H7 (cell line): ENCODE measurements around the gene F2RL3. TPM values are rescaled to one million over a fixed set of nuclear protein-coding genes. Genes with fewer than 3 reads are reported as not detected.
"Not testable (repeated sequence)": the region's sequence is repeated elsewhere in the genome, so short reads cannot be mapped to it uniquely, and the experiment has no call there.

ENCODE experiments used
- DNase-seq: peaks from one replicate; pipeline ENCODE4 v3.0.0; 2012
- H3K27me3 ChIP-seq: 2 replicates; pipeline ENCODE4 v1.6.0; 2011; ENCODE audit warnings: mild to moderate bottlenecking, low read length; ENCODE audit not compliant: control insufficient read depth, insufficient read depth
- H3K36me3 ChIP-seq: replicated peaks from 2 replicates; pipeline ENCODE4 v1.5.1; 2011; ENCODE audit warnings: low read length; ENCODE audit not compliant: control insufficient read depth, insufficient read depth
- H3K4me3 ChIP-seq: 2 replicates; pipeline ENCODE4 v1.5.1; 2011; ENCODE audit warnings: low read depth, mild to moderate bottlenecking, control low read depth, low read length, moderate library complexity; ENCODE audit not compliant: insufficient read depth
- total RNA-seq: library from RNA; depleted of rRNA; stranded (reverse); fragments of >200 nt; shearing (Covaris generic); gene quantifications from 2 replicates; pipeline ENCODE4 v1.2.3, GENCODE V29; 2014

Gene F2RL3
- total RNA-seq, 1 experiment from 2014 or later: not detected

GRCh38 chr19:16868423-16869130, 20.2 kb upstream of the F2RL3 start:
- DNase-seq: no peak
- H3K27me3 ChIP-seq: no peaks in the 10 kb centered on the region
- H3K36me3 ChIP-seq: peaks cover 48% of the 10 kb centered on the region
- no peak overlapping the region for H3K4me3 ChIP-seq

GRCh38 chr19:16869331-16869972, 19.3 kb upstream of the F2RL3 start:
- no peak for DNase-seq
- Histone ChIP-seq H3K4me3 (no peak overlapping the region), H3K36me3 (peaks cover 48% of the 10 kb centered on the region)

GRCh38 chr19:16871871-16872270, 16.9 kb upstream of the F2RL3 start:
- no peak overlapping the region for H3K4me3 ChIP-seq
- no peak for DNase-seq
- peaks cover 36% of the 10 kb centered on the region for H3K36me3 ChIP-seq
- H3K27me3 ChIP-seq: no peaks in the 10 kb centered on the region

More at GRCh38 chr19:16869331-16869972, 19.3 kb upstream of the F2RL3 start:
- no peaks in the 10 kb centered on the region for H3K27me3 ChIP-seq

DNA sequence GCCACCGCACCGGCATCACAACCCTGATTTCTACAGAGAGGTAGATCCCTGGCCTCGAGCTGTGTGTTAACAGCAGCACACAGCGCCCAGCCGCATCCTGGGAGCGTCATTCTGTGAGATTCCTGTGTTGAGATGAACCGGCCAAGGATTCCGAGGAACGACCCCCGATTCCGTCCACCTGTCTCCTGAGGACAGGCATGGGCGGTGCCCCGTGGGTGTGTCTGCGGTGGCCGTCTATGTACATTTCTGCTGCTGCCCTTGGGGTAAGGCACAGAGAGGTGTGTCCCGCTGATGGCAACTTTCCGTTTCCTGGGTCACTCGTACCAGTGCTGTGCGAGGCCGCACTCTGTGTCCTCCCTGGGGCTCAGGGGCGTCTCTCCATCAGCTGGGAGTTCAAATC, 16.1 kb upstream of the F2RL3 start:
- no peaks in the 10 kb centered on the region for H3K27me3 ChIP-seq
- H3K4me3 ChIP-seq: no peak overlapping the region
- DNase-seq: no peak
- H3K36me3 ChIP-seq: peaks cover 38% of the 10 kb centered on the region

DNA sequence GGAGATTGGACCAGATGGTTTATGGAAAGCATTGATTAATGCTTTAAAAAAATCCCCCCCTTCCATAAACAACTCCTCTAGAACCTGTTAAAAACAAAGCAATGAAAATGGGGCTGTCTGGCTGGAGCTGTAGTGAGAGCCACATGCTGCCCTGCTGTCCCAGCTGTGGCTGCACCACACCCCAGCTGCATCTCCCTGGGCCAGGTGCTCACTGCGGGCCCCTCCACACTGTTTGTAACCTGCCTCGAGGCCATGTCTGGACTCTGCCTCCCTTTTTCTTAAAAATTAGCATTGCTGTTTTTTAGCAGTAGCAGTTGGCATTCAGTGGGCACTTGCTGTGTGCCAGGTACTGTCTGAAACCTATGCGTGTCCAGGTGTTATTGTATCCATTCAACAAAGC, 15.2 kb upstream of the F2RL3 start:
- DNase-seq: no peak
- Histone ChIP-seq H3K4me3 (no peak overlapping the region), H3K36me3 (peaks cover 35% of the 10 kb centered on the region), H3K27me3 (no peaks in the 10 kb centered on the region)

- Histone ChIP-seq H3K27me3 (no peaks in the 10 kb centered on the region), H3K36me3 (peaks cover 36% of the 10 kb centered on the region), H3K4me3 (no peak overlapping the region)
- no peak for DNase-seq
Measured at GRCh38 chr19:16874250-16874977, 14.4 kb upstream of the F2RL3 start.

DNA sequence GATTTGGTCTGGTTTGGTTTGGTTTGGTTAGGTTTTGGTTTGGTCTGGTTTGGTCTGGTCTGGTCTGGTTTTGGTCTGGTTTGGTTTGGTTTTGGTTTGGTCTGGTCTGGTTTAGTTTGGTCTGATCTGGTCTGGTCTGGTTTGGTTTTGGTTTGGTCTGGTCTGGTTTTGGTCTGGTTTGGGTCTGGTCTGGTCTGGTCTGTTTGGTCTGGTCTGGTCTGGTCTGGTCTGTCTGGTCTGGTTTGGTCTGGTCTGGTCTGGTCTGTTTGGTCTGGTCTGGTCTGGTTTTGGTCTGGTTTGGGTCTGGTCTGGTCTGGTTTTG, 13.9 kb upstream of the F2RL3 start:
- H3K27me3 ChIP-seq, H3K4me3 ChIP-seq, DNase-seq: not testable (repeated sequence)
- H3K36me3 ChIP-seq: peaks cover 38% of the 10 kb centered on the region

- H3K27me3 ChIP-seq: no peaks in the 10 kb centered on the region
- H3K36me3 ChIP-seq: peaks cover 35% of the 10 kb centered on the region
- no peak overlapping the region for H3K4me3 ChIP-seq
- DNase-seq: no peak
Measured at GRCh38 chr19:16875584-16876555, 12.9 kb upstream of the F2RL3 start.

DNA sequence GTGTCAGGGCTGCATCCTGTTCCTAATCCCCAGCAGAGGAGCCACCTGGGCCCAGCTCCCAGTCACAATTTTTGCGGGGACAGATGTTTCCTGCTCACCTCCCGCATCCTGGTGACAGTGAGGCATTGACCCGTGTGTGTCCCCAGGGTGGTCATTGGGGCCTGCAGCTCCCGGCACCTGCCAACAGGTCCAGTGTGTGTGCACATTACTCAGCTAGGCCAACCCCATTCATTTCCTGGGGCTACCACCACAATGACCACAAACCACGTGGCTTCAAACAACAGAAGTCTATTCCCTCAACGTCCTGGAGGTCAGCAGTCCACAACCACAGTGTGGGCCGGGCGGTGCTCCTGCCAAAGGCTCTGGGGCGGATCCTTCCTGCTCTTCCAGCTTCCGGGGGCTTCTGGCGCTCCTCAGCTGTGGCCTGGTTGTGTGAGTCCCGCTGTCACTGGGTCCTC, 11.9 kb upstream of the F2RL3 start:
- peaks cover 25% of the 10 kb centered on the region for H3K36me3 ChIP-seq
- DNase-seq: no peak
- no peak overlapping the region for H3K4me3 ChIP-seq
- H3K27me3 ChIP-seq: no peaks in the 10 kb centered on the region

- no peaks in the 10 kb centered on the region for H3K27me3 ChIP-seq
- peaks cover 23% of the 10 kb centered on the region for H3K36me3 ChIP-seq
- no peak for DNase-seq
- H3K4me3 ChIP-seq: no peak overlapping the region
Measured at GRCh38 chr19:16877581-16877980, 11.2 kb upstream of the F2RL3 start.

DNA sequence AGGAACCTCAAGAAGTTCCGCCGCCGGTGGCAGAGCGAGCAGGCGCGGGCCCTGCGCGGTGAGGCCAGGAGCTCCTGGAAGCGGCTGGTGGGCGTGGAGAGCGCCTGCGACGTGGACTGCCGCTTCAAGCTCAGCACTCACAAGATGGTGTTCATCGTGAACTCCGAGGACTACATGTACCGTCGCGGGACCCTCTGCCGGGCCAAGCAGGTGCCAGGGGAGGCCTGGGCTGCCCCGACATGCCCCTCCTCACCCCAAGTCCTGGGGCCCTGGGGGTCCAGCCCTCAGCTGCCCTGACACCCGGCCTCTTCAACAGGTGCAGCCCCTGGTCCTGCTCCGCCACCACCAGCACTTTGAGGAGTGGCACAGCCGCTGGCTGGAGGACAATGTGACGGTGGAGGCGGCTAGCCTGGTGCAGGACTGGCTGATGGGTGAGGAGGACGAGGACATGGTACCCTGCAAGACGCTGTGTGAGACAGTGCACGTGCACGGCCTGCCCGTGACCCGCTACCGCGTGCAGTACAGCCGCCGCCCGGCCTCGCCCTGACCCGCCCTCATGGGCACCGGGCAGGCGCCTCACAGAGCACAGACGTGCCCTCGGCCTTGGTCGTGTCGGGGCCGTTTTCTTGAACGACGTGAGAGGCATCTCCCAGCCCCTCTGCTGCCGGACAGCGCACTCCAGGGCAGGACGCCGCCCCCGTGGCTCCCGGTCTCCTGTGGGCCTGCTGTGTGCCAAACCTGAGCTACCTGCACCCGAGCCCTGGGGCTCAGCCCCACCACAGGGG, 10.4 kb upstream of the F2RL3 start:
- peaks cover 20% of the 10 kb centered on the region for H3K36me3 ChIP-seq

GRCh38 chr19:16880884-16881554, 7.8 kb upstream of the F2RL3 start:
- DNase-seq: no peak
- no peak overlapping the region for H3K4me3 ChIP-seq
- no peaks in the 10 kb centered on the region for H3K27me3 ChIP-seq
- H3K36me3 ChIP-seq: peaks cover 17% of the 10 kb centered on the region

More for the DNA sequence above, 10.4 kb upstream of the F2RL3 start:
- no peaks in the 10 kb centered on the region for H3K27me3 ChIP-seq
- no peak for DNase-seq
- no peak overlapping the region for H3K4me3 ChIP-seq

DNA sequence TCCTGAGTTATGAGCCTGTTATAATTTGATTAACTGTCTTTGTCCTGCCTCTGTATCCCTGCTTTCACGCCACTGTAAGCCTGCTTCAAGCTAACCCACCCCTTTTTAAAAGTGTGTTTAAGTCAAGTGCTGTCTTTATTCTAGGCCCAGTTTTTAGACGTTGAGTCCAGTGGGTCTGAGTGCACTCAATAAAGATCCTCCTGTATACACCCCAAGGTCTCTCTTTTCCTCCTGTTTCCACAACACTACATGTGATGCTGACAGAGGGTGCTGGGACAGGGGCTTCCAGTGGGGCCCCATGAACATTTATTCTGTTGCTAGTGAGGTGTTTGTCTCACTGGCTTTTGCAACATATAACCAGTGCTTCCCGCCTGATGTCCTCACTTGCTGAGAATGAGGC, 6.7 kb upstream of the F2RL3 start:
- no peak for DNase-seq
- H3K27me3 ChIP-seq: no peaks in the 10 kb centered on the region
- H3K36me3 ChIP-seq: peaks cover 11% of the 10 kb centered on the region
- no peak overlapping the region for H3K4me3 ChIP-seq
